ENCODE results near the gene SLC26A11. TPM values are rescaled to one million over a fixed set of nuclear protein-coding genes. Genes with fewer than 3 reads are reported as not detected.

The SLC26A11 gene
- total RNA-seq, 1 experiment from 2014 or later = 26.5 TPM

GRCh38 chr17:80204626-80205468, 15.4 kb upstream of the SLC26A11 start:
- Mint-ChIP-seq H3K27ac (peak overlapping the region in 2 of 3 experiments; percentile 62 to 72; a peak in 1 of 7 replicates), H3K9me3 (0 out of 5 replicates have a peak, but pooled peaks cover 0 to 2% of the 10 kb centered on the region in 2 experiments), H3K4me3 (no peak overlapping the region), H3K4me1 (peaks cover 2 to 7% of the 10 kb centered on the region in 2 experiments), H3K27me3 (ENCODE audit: low read depth) (peaks cover 2% of the 10 kb centered on the region; the same call in 1 of the 2 replicates), H3K36me3 (ENCODE audit: insufficient read depth in 1 of 3, low read depth in 3 of 3) (peaks cover 6 to 8% (median 7%) of the 10 kb centered on the region in 3 experiments; a peak in 6 of 7 replicates)
- no peaks in the 10 kb centered on the region for H4K20me1 ChIP-seq (ENCODE audit: control insufficient read depth, insufficient read depth, insufficient read length)
- H3K27me3 ChIP-seq (ENCODE audit: insufficient read depth, low read length) = no peaks in the 10 kb centered on the region
- no peaks in the 10 kb centered on the region for H3K79me2 ChIP-seq (ENCODE audit: insufficient read depth, low read length)
- no peak overlapping the region for H3K4me2 ChIP-seq (ENCODE audit: insufficient read depth, insufficient read length, low read length)
- H3T11ph ChIP-seq (ENCODE audit: low read length) = no peak overlapping the region
- H2BK5ac ChIP-seq (ENCODE audit: insufficient read length, low read length) = no peak overlapping the region
- no peak overlapping the region for H2BK20ac ChIP-seq (ENCODE audit: low read depth, low read length, poor library complexity, severe bottlenecking)
- no CpG with 5 or more reads among the region's 19 CpGs for WGBS (ENCODE audit: extremely low coverage, insufficient read length, low lambda C conversion rate)
- H3K4ac ChIP-seq (ENCODE audit: low read depth, low read length) = no peak overlapping the region
- no peak overlapping the region for H3K23ac ChIP-seq (ENCODE audit: insufficient read length, low read depth, low read length)
- H2AK5ac ChIP-seq (ENCODE audit: insufficient read length, low read length) = no peak overlapping the region
- H3K27ac ChIP-seq (ENCODE audit: insufficient read length, low read depth, low read length) = no peak overlapping the region
- no peak overlapping the region for H4K91ac ChIP-seq (ENCODE audit: insufficient read length, low read depth, low read length)
- no peak overlapping the region for H4K5ac ChIP-seq (ENCODE audit: insufficient read length, low read depth, low read length)
- DNase-seq = peak; percentile 36
- no peaks in the 10 kb centered on the region for H3K79me1 ChIP-seq (ENCODE audit: insufficient read depth, low read depth, low read length, poor library complexity, severe bottlenecking)
- H4K8ac ChIP-seq (replicated peaks; ENCODE audit: insufficient read length, low read depth, low read length) = no peak overlapping the region
- H3K9ac ChIP-seq (ENCODE audit: extremely low read depth, insufficient read length, low read length) = no peak overlapping the region
- no peak overlapping the region for H3K56ac ChIP-seq (ENCODE audit: insufficient read length, low read depth, low read length)
- H2BK15ac ChIP-seq (ENCODE audit: low read depth, low read length) = no peak overlapping the region
- peaks cover 4% of the 10 kb centered on the region; the same call in 1 of the 2 replicates for H3K4me1 ChIP-seq (ENCODE audit: insufficient read depth, low read length)
- no peak overlapping the region for H3K14ac ChIP-seq (ENCODE audit: insufficient read depth, low read length)
- H2BK120ac ChIP-seq (ENCODE audit: low read depth, low read length, poor library complexity, severe bottlenecking) = no peak overlapping the region
- H2AFZ ChIP-seq (ENCODE audit: low read length) = no peak overlapping the region
- no peaks in the 10 kb centered on the region for H3K9me3 ChIP-seq (ENCODE audit: control insufficient read depth, low read depth, low read length)
- TF ChIP-seq CTCF (conservative IDR thresholded peaks at IDR 0.05) = no peak
- H3K18ac ChIP-seq (ENCODE audit: insufficient read length, low read depth, low read length) = no peak overlapping the region
- H3K23me2 ChIP-seq (ENCODE audit: insufficient read length, low read depth, low read length, poor library complexity, severe bottlenecking) = peaks cover 2% of the 10 kb centered on the region
- H2BK12ac ChIP-seq (ENCODE audit: insufficient read length, low read depth, low read length) = no peak overlapping the region
